ENCODE measurements around the gene CR1. TPM values are rescaled to one million over a fixed set of nuclear protein-coding genes. Genes with fewer than 3 reads are reported as not detected.

The CR1 gene
- total RNA-seq, 2 experiments from 2014 or later, result not detected

GRCh38 chr1:207644852-207645634 is 149.1 kb downstream of the CR1 start, which contains the start of gene CR1L:
Gene CR1L, plus strand, starts transcription at chr1:207645133. Its CDS starts 101 bp downstream, at chr1:207645234.
- Histone ChIP-seq H3K4me2 (ENCODE audit: low read length) (no peak within 1 kb of the TSS), H3K27ac (ENCODE audit: low read depth, low read length, poor library complexity, severe bottlenecking) (no peak within 1 kb of the TSS), H3K9me3 (ENCODE audit: low read length) (no peaks in the 10 kb centered on the region), H3K4me1 (ENCODE audit: insufficient read depth, low read length, poor library complexity, severe bottlenecking) (no peaks in the 10 kb centered on the region), H3K9me2 (ENCODE audit: insufficient read depth, low read length) (no peaks in the 10 kb centered on the region), H4K20me1 (ENCODE audit: insufficient read depth, low read length) (no peaks in the 10 kb centered on the region), H3K79me2 (ENCODE audit: insufficient read depth, low read depth, low read length) (no peaks in the 10 kb centered on the region), H2AFZ (ENCODE audit: low read length) (no peak within 1 kb of the TSS), H3K4me3 (ENCODE audit: low read depth, low read length, poor library complexity, severe bottlenecking) (peak within 1 kb of the TSS; percentile 37), H3K36me3 (ENCODE audit: insufficient read depth, low read length) (no peaks in the 10 kb centered on the region)
- no TSS peak for BruUV-seq (replicated peaks)
- TF ChIP-seq CTCF (conservative IDR thresholded peaks at IDR 0.05; ENCODE audit: low read length), result no peak
- no peak for TF ChIP-seq EZH2phosphoT487 (IDR thresholded peaks at IDR 0.05; ENCODE audit: borderline replicate concordance, low read depth, low read length)
- ChIA-PET CTCF (ENCODE audit: unreplicated experiment) (no interaction called here), POLR2A (no interaction called here)
- no peak for DNase-seq (ENCODE audit: low spot score)
- intact Hi-C loops (cut with micrococcal nuclease; ENCODE audit: unreplicated experiment), result no loop called here

GRCh38 chr1:207645635-207646081 is 149.7 kb downstream of the CR1 start:
- DNase-seq (ENCODE audit: low spot score), result no peak
- Histone ChIP-seq H3K4me1 (ENCODE audit: insufficient read depth, low read length, poor library complexity, severe bottlenecking) (no peaks in the 10 kb centered on the region), H3K27ac (ENCODE audit: low read depth, low read length, poor library complexity, severe bottlenecking) (no peak overlapping the region), H3K9me3 (ENCODE audit: low read length) (no peaks in the 10 kb centered on the region), H4K20me1 (ENCODE audit: insufficient read depth, low read length) (no peaks in the 10 kb centered on the region), H3K79me2 (ENCODE audit: insufficient read depth, low read depth, low read length) (no peaks in the 10 kb centered on the region), H3K9me2 (ENCODE audit: insufficient read depth, low read length) (no peaks in the 10 kb centered on the region), H3K4me3 (ENCODE audit: low read depth, low read length, poor library complexity, severe bottlenecking) (peak overlapping the region; percentile 37), H3K4me2 (ENCODE audit: low read length) (no peak overlapping the region), H2AFZ (ENCODE audit: low read length) (no peak overlapping the region), H3K36me3 (ENCODE audit: insufficient read depth, low read length) (no peaks in the 10 kb centered on the region)
- ChIA-PET POLR2A (no interaction called here), CTCF (ENCODE audit: unreplicated experiment) (no interaction called here)
- intact Hi-C loops (cut with micrococcal nuclease; ENCODE audit: unreplicated experiment), result no loop called here
- TF ChIP-seq EZH2phosphoT487 (IDR thresholded peaks at IDR 0.05; ENCODE audit: borderline replicate concordance, low read depth, low read length) (no peak), CTCF (conservative IDR thresholded peaks at IDR 0.05; ENCODE audit: low read length) (no peak)
- BruUV-seq (replicated peaks), result no TSS peak

- Histone ChIP-seq H2AFZ (ENCODE audit: low read length) (no peak overlapping the region), H3K4me2 (ENCODE audit: low read length) (no peak overlapping the region), H4K20me1 (ENCODE audit: insufficient read depth, low read length) (no peaks in the 10 kb centered on the region), H3K4me1 (ENCODE audit: insufficient read depth, low read length, poor library complexity, severe bottlenecking) (no peaks in the 10 kb centered on the region), H3K9me2 (ENCODE audit: insufficient read depth, low read length) (no peaks in the 10 kb centered on the region), H3K79me2 (ENCODE audit: insufficient read depth, low read depth, low read length) (no peaks in the 10 kb centered on the region), H3K36me3 (ENCODE audit: insufficient read depth, low read length) (no peaks in the 10 kb centered on the region), H3K9me3 (ENCODE audit: low read length) (no peaks in the 10 kb centered on the region), H3K4me3 (ENCODE audit: low read depth, low read length, poor library complexity, severe bottlenecking) (no peak overlapping the region), H3K27ac (ENCODE audit: low read depth, low read length, poor library complexity, severe bottlenecking) (no peak overlapping the region)
- CTCF ChIA-PET (ENCODE audit: unreplicated experiment), result no interaction called here
- no TSS peak for BruUV-seq (replicated peaks)
- no peak for DNase-seq (ENCODE audit: low spot score)
- no peak for TF ChIP-seq CTCF (conservative IDR thresholded peaks at IDR 0.05; ENCODE audit: low read length)
- no peak for TF ChIP-seq EZH2phosphoT487 (IDR thresholded peaks at IDR 0.05; ENCODE audit: borderline replicate concordance, low read depth, low read length)
- intact Hi-C loops (cut with micrococcal nuclease; ENCODE audit: unreplicated experiment), result no loop called here
- POLR2A ChIA-PET, result interaction anchor here (0.7 kb wide), 1 partner anchor 22 kb away, joined by 5 read pairs; no protein-coding TSS in a partner anchor
These were observed 150.2 kb downstream of the CR1 start for GRCh38 chr1:207646171-207646570.

Data from OCI-LY7 (cell line).